DOHH2 (cell line): Measurements from ENCODE around the gene RAB3B.

ENCODE experiments used
- H3F3A ChIP-seq: fragments of 200-600 bp; sonication (generic), shearing (Covaris generic); 2 replicates; pipeline ENCODE4 v1.6.0; 2016; ENCODE audit warnings: antibody characterized with exemption, mild to moderate bottlenecking; ENCODE audit not compliant: control insufficient read depth, insufficient read depth
- H3K27ac ChIP-seq: fragments of 200-600 bp; sonication (generic); 2 replicates; pipeline ENCODE4 v1.5.1; 2014; ENCODE audit warnings: low read depth, mild to moderate bottlenecking, low read length, moderate library complexity
- H3K27me3 ChIP-seq: fragments of 200-600 bp; sonication (generic); 2 replicates; pipeline ENCODE4 v1.6.1; 2014; ENCODE audit warnings: mild to moderate bottlenecking, low read length, mixed read lengths; ENCODE audit not compliant: control insufficient read depth
- H3K36me3 ChIP-seq: fragments of 200-600 bp; sonication (generic); 2 replicates; pipeline ENCODE4 v1.6.1; 2014; ENCODE audit warnings: mild to moderate bottlenecking, low read length, moderate library complexity, mixed read lengths; ENCODE audit not compliant: control insufficient read depth
- H3K4me1 ChIP-seq: fragments of 200-600 bp; sonication (generic); 2 replicates; pipeline ENCODE4 v1.6.1; 2014; ENCODE audit warnings: mild to moderate bottlenecking, low read length, mixed read lengths; ENCODE audit not compliant: control insufficient read depth
- H3K4me2 ChIP-seq: fragments of 200-600 bp; sonication (generic); 2 replicates; pipeline ENCODE4 v1.6.0; 2014; ENCODE audit warnings: mild to moderate bottlenecking, low read length, moderate library complexity
- H3K4me3 ChIP-seq: fragments of 200-600 bp; sonication (generic); 2 replicates; pipeline ENCODE4 v1.5.1; 2014; ENCODE audit warnings: mild to moderate bottlenecking, low read length, mixed read lengths
- H3K79me2 ChIP-seq: fragments of 200-600 bp; sonication (generic); 2 replicates; pipeline ENCODE4 v1.6.1; 2014; ENCODE audit warnings: mild to moderate bottlenecking, low read length, mixed read lengths; ENCODE audit not compliant: control insufficient read depth
- H3K9me2 ChIP-seq: fragments of 200-600 bp; sonication (generic); replicated peaks from 2 replicates; pipeline ENCODE4 v1.6.1; 2014; ENCODE audit warnings: mild to moderate bottlenecking, low read length, mixed read lengths; ENCODE audit not compliant: control insufficient read depth
- H3K9me3 ChIP-seq: fragments of 200-600 bp; sonication (generic); 2 replicates; pipeline ENCODE4 v1.6.1; 2014; ENCODE audit warnings: antibody characterized with exemption, low read length, mixed read lengths; ENCODE audit not compliant: control insufficient read depth, insufficient read depth
- H4K20me1 ChIP-seq: fragments of 200-600 bp; sonication (generic); 2 replicates; pipeline ENCODE4 v1.6.0; 2014; ENCODE audit warnings: low read depth, mild to moderate bottlenecking, antibody characterized with exemption, low read length, moderate library complexity; ENCODE audit not compliant: control insufficient read depth, insufficient read depth
- CTCF ChIP-seq: fragments of 200-600 bp; sonication (generic); IDR thresholded peaks from one replicate; pipeline ENCODE4 v1.5.1; 2014; ENCODE audit warnings: antibody characterized with exemption, mild to moderate bottlenecking, low read depth, low read length; ENCODE audit not compliant: poor library complexity, severe bottlenecking
- EZH2phosphoT487 ChIP-seq: fragments of 200-600 bp; sonication (generic); IDR thresholded peaks from 2 replicates; pipeline ENCODE4 v1.6.1; 2017; ENCODE audit warnings: borderline replicate concordance, mild to moderate bottlenecking, antibody characterized with exemption, low read length, moderate library complexity, mixed read lengths

The RAB3B gene

GRCh38 chr1:51945591-51945990, 44.9 kb downstream of the RAB3B start:
- H3K9me2 ChIP-seq: no peaks in the 10 kb centered on the region
- no peak overlapping the region for H3K27ac ChIP-seq
- H3K27me3 ChIP-seq: peaks cover 9% of the 10 kb centered on the region; the same call in 1 of the 2 replicates
- H3K4me3 ChIP-seq: no peak overlapping the region
- H3F3A ChIP-seq: no peaks in the 10 kb centered on the region
- H3K4me1 ChIP-seq: no peaks in the 10 kb centered on the region
- H3K9me3 ChIP-seq: peaks cover 15% of the 10 kb centered on the region
- no peaks in the 10 kb centered on the region for H3K79me2 ChIP-seq
- no peak overlapping the region for H3K4me2 ChIP-seq
- no peak for TF ChIP-seq CTCF
- no peak for TF ChIP-seq EZH2phosphoT487
- no peaks in the 10 kb centered on the region for H4K20me1 ChIP-seq
- no peaks in the 10 kb centered on the region for H3K36me3 ChIP-seq

GRCh38 chr1:51942281-51942680, 48.2 kb downstream of the RAB3B start:
- no peaks in the 10 kb centered on the region for H3K79me2 ChIP-seq
- no peaks in the 10 kb centered on the region for H3K4me1 ChIP-seq
- H3K9me2 ChIP-seq: no peaks in the 10 kb centered on the region
- no peaks in the 10 kb centered on the region for H3K36me3 ChIP-seq
- H4K20me1 ChIP-seq: no peaks in the 10 kb centered on the region
- H3K27ac ChIP-seq: no peak overlapping the region
- no peaks in the 10 kb centered on the region for H3F3A ChIP-seq
- H3K4me3 ChIP-seq: no peak overlapping the region
- H3K27me3 ChIP-seq: no peaks in the 10 kb centered on the region; the same call in 1 of the 2 replicates
- no peak overlapping the region for H3K4me2 ChIP-seq
- no peak for TF ChIP-seq EZH2phosphoT487
- TF ChIP-seq CTCF: no peak
- H3K9me3 ChIP-seq: peaks cover 5% of the 10 kb centered on the region

- no peaks in the 10 kb centered on the region for H3F3A ChIP-seq
- no peaks in the 10 kb centered on the region for H3K4me1 ChIP-seq
- TF ChIP-seq CTCF (no peak), EZH2phosphoT487 (no peak)
- H3K9me2 ChIP-seq: no peaks in the 10 kb centered on the region
- H3K4me3 ChIP-seq: no peak overlapping the region
- no peaks in the 10 kb centered on the region for H3K36me3 ChIP-seq
- H3K4me2 ChIP-seq: no peak overlapping the region
- peaks cover 5% of the 10 kb centered on the region for H3K9me3 ChIP-seq
- no peaks in the 10 kb centered on the region for H4K20me1 ChIP-seq
- no peaks in the 10 kb centered on the region; the same call in 1 of the 2 replicates for H3K27me3 ChIP-seq
- H3K27ac ChIP-seq: no peak overlapping the region
- no peaks in the 10 kb centered on the region for H3K79me2 ChIP-seq
Measured at GRCh38 chr1:51941528-51941927, 49.0 kb downstream of the RAB3B start.

- H3F3A ChIP-seq: no peaks in the 10 kb centered on the region
- H3K27me3 ChIP-seq: no peaks in the 10 kb centered on the region; the same call in 1 of the 2 replicates
- no peaks in the 10 kb centered on the region for H3K9me2 ChIP-seq
- no peaks in the 10 kb centered on the region for H3K4me1 ChIP-seq
- no peaks in the 10 kb centered on the region for H3K79me2 ChIP-seq
- H3K4me3 ChIP-seq: no peak overlapping the region
- H4K20me1 ChIP-seq: no peaks in the 10 kb centered on the region
- peaks cover 5% of the 10 kb centered on the region for H3K9me3 ChIP-seq
- no peak overlapping the region for H3K4me2 ChIP-seq
- TF ChIP-seq CTCF (no peak), EZH2phosphoT487 (no peak)
- H3K36me3 ChIP-seq: no peaks in the 10 kb centered on the region
- H3K27ac ChIP-seq: no peak overlapping the region
Measured at GRCh38 chr1:51937112-51937511, 53.4 kb downstream of the RAB3B start.
